ENCODE results near the gene DRD3. TPM values are rescaled to one million over a fixed set of nuclear protein-coding genes. Genes with fewer than 3 reads are reported as not detected.

The DRD3 gene
- total RNA-seq (2013) = not detected
- polyA plus RNA-seq (not detected), polyA minus RNA-seq (not detected in 2 replicates), total RNA-seq (0 to 1.2 (median 0.03) reads per million in 11 experiments)

DNA sequence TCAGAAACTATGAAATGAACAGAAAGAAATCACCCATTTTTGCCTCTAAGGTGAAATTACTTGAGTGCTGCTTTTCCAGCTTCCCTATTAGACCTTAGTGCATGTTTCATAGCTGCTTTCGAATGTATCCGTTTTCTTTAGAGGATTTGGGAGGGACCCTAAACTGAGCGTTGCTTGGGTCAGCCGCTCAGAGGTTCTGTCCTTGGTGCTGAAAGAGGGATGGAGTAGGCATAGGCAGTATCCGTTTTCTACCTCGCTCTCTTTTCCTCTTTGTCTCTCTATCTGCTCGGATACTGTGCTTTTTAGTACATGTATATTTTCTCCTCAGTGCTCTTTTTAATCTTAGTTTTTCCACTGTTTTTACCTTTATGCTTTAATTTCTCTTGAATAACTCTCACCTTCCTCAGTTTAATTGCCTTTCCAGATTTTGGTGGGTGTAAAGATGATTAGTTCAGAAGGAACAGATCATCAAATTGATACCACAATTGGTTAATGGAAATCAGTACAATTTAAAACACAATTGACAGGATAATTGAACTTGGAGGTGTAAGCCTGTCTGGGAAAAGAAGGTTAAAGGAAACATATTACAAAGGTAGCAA lies at the start of gene DRD3:
Gene DRD3 (minus strand): TSS at position 283 of the 599 bp plus-strand sequence. CDS start 7,060 bp downstream, outside the sequence.
- Histone ChIP-seq H3K4me2 (replicated peaks; ENCODE audit: extremely low read depth, low read length, poor library complexity, severe bottlenecking) (no peak within 1 kb of the TSS), H3K79me2 (ENCODE audit: insufficient read depth, low read length) (no peaks in the 10 kb centered on the region), H3K36me3 (replicated peaks in 1 of 2; ENCODE audit: control insufficient read depth in 1 of 2, insufficient read depth in 2 of 2, low read length in 2 of 2) (no peaks in the 10 kb centered on the region), H4K20me1 (ENCODE audit: insufficient read depth, low read length) (no peaks in the 10 kb centered on the region), H3K27me3 (ENCODE audit: control insufficient read depth in 2 of 2, insufficient read depth in 2 of 2, low read length in 2 of 2) (peaks cover 0 to 3% of the 10 kb centered on the region in 2 donors), H3K4me3 (replicated peaks in 1 of 3; ENCODE audit: low read depth in 2 of 3, low read length in 3 of 3) (no peak within 1 kb of the TSS), H3K4me1 (ENCODE audit: control insufficient read depth in 1 of 2, insufficient read depth in 2 of 2, low read length in 2 of 2) (no peaks in the 10 kb centered on the region), H3K27ac (ENCODE audit: low read depth in 1 of 2, low read length in 2 of 2) (no peak within 1 kb of the TSS), H2AFZ (ENCODE audit: insufficient read depth, low read depth, low read length, poor library complexity, severe bottlenecking) (no peak within 1 kb of the TSS), H3K9ac (ENCODE audit: insufficient read depth, low read length, poor library complexity, severe bottlenecking) (no peak within 1 kb of the TSS), H3K9me3 (replicated peaks in 1 of 2; ENCODE audit: control insufficient read depth in 1 of 2, insufficient read depth in 1 of 2, low read length in 2 of 2) (no peaks in the 10 kb centered on the region)
- intact Hi-C loops (cut with micrococcal nuclease) = no loop called here
- Mint-ChIP-seq H3K4me3 (no peak within 1 kb of the TSS), H3K9me3 (no peaks in the 10 kb centered on the region), H3K36me3 (no peaks in the 10 kb centered on the region), H3K27me3 (ENCODE audit: low read depth in 3 of 3) (peaks cover 0 to 5% (median 5%) of the 10 kb centered on the region in 3 donors), H3K4me1 (no peaks in the 10 kb centered on the region), H3K27ac (peak within 1 kb of the TSS in 1 of 7 donors; percentile 68)
- TF ChIP-seq, protein P1, sequence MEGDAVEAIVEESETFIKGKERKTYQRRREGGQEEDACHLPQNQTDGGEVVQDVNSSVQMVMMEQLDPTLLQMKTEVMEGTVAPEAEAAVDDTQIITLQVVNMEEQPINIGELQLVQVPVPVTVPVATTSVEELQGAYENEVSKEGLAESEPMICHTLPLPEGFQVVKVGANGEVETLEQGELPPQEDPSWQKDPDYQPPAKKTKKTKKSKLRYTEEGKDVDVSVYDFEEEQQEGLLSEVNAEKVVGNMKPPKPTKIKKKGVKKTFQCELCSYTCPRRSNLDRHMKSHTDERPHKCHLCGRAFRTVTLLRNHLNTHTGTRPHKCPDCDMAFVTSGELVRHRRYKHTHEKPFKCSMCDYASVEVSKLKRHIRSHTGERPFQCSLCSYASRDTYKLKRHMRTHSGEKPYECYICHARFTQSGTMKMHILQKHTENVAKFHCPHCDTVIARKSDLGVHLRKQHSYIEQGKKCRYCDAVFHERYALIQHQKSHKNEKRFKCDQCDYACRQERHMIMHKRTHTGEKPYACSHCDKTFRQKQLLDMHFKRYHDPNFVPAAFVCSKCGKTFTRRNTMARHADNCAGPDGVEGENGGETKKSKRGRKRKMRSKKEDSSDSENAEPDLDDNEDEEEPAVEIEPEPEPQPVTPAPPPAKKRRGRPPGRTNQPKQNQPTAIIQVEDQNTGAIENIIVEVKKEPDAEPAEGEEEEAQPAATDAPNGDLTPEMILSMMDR (IDR thresholded peaks at IDR 0.05) = no peak
- DNase-seq = no peak
- WGBS (ENCODE audit: insufficient coverage) = no CpG with 5 or more reads among the region's 7 CpGs

- no peak overlapping the region for H3K4me3 Mint-ChIP-seq
- no peak overlapping the region for H3K27ac ChIP-seq (ENCODE audit: low read depth in 1 of 2, low read length in 2 of 2)
These were observed 48.2 kb upstream of the DRD3 start for GRCh38 chr3:114227076-114227475.

More at GRCh38 chr3:114227076-114227475, 48.2 kb upstream of the DRD3 start:
- no peaks in the 10 kb centered on the region for H4K20me1 ChIP-seq (ENCODE audit: insufficient read depth, low read length)
- H3K4me1 ChIP-seq (ENCODE audit: control insufficient read depth in 1 of 2, insufficient read depth in 2 of 2, low read length in 2 of 2) = no peaks in the 10 kb centered on the region
- no peak overlapping the region for H3K9ac ChIP-seq (ENCODE audit: insufficient read depth, low read length, poor library complexity, severe bottlenecking)
- Mint-ChIP-seq H3K9me3 (peaks cover 4 to 18% (median 10%) of the 10 kb centered on the region in 7 donors), H3K27me3 (ENCODE audit: low read depth in 3 of 3) (peaks cover 0 to 4% (median 3%) of the 10 kb centered on the region in 3 donors), H3K27ac (peak overlapping the region in 1 of 7 donors; percentile 52), H3K36me3 (no peaks in the 10 kb centered on the region), H3K4me1 (no peaks in the 10 kb centered on the region)
- no peaks in the 10 kb centered on the region for H3K27me3 ChIP-seq (ENCODE audit: control insufficient read depth in 2 of 2, insufficient read depth in 2 of 2, low read length in 2 of 2)
- H3K9me3 ChIP-seq (replicated peaks in 1 of 2; ENCODE audit: control insufficient read depth in 1 of 2, insufficient read depth in 1 of 2, low read length in 2 of 2) = peaks cover 0 to 13% of the 10 kb centered on the region in 2 donors
- no peaks in the 10 kb centered on the region for H3K79me2 ChIP-seq (ENCODE audit: insufficient read depth, low read length)
- no peak overlapping the region for H2AFZ ChIP-seq (ENCODE audit: insufficient read depth, low read depth, low read length, poor library complexity, severe bottlenecking)
- DNase-seq = no peak
- TF ChIP-seq, protein P1 (IDR thresholded peaks at IDR 0.05) = no peak
- no peaks in the 10 kb centered on the region for H3K36me3 ChIP-seq (replicated peaks in 1 of 2; ENCODE audit: control insufficient read depth in 1 of 2, insufficient read depth in 2 of 2, low read length in 2 of 2)
- H3K4me2 ChIP-seq (replicated peaks; ENCODE audit: extremely low read depth, low read length, poor library complexity, severe bottlenecking) = no peak overlapping the region
- intact Hi-C loops (cut with micrococcal nuclease) = no loop called here
- 83% methylated on average over 1 of the region's 1 CpG for WGBS (ENCODE audit: insufficient coverage)
- no peak overlapping the region for H3K4me3 ChIP-seq (replicated peaks in 1 of 3; ENCODE audit: low read depth in 2 of 3, low read length in 3 of 3)
